Right atrium auricular region (tissue), 2 donors: ENCODE data around the gene UHMK1. TPM values are rescaled to one million over a fixed set of nuclear protein-coding genes. Genes with fewer than 3 reads are reported as not detected.

Experiments used
- DNase-seq: peaks from one replicate; pipeline ENCODE4 v3.0.0-alpha.2; 2019; ENCODE audit warnings: low spot score
- H3K27ac ChIP-seq, 2 donors: fragments of 200-600 bp; sonication (generic); 1 replicate in 1 of 2; 2 replicates in 1 of 2; pipeline ENCODE4 v1.5.1; 2016 to 2019
- H3K27me3 ChIP-seq, 2 donors: fragments of 200-600 bp; sonication (generic); one replicate each; pipeline versions ENCODE4 v1.5.1 to v1.6.0; 2017 to 2019
- H3K36me3 ChIP-seq: fragments of 200-600 bp; sonication (generic); one replicate; pipeline ENCODE4 v1.5.1; 2016
- H3K4me1 ChIP-seq, 2 donors: fragments of 200-600 bp; sonication (generic); one replicate each; pipeline versions ENCODE4 v1.5.1 to v1.6.0; 2017 to 2019
- H3K4me3 ChIP-seq, 2 donors: fragments of 200-600 bp; sonication (generic); 1 replicate in 1 of 2; 2 replicates in 1 of 2; pipeline ENCODE4 v1.5.1; 2017 to 2019; ENCODE audit warnings: mild to moderate bottlenecking in 1 of 2, moderate library complexity in 1 of 2
- H3K9me3 ChIP-seq, 2 donors: fragments of 200-600 bp; sonication (generic); one replicate each; pipeline ENCODE4 v1.5.1; 2019
- CTCF ChIP-seq, 2 donors: fragments of 200-600 bp; sonication (generic); IDR thresholded peaks; one replicate each; pipeline ENCODE4 v1.5.1; 2019; ENCODE audit warnings: antibody characterized with exemption in 2 of 2
- total RNA-seq, 2 donors: library from RNA; depleted of rRNA; stranded (reverse); fragments of >200 nt; gene quantifications; one replicate each; pipeline ENCODE4 v1.1.0, GENCODE V29; 2016

The UHMK1 gene
- total RNA-seq, 2 donors from 2014 or later = 24.3 to 28.6 TPM

- TF ChIP-seq CTCF (IDR thresholded peaks at IDR 0.05) = no peak
- H3K27me3 ChIP-seq = no peaks in the 10 kb centered on the region
- H3K36me3 ChIP-seq = no peaks in the 10 kb centered on the region
- H3K4me3 ChIP-seq = no peak overlapping the region
- H3K9me3 ChIP-seq = no peaks in the 10 kb centered on the region
- H3K27ac ChIP-seq = no peak overlapping the region
- H3K4me1 ChIP-seq = no peaks in the 10 kb centered on the region
- DNase-seq = no peak
These were observed 37.9 kb downstream of the UHMK1 start for GRCh38 chr1:162535501-162535900.

- H3K27ac ChIP-seq = no peak overlapping the region
- H3K4me3 ChIP-seq = no peak overlapping the region
- TF ChIP-seq CTCF (IDR thresholded peaks at IDR 0.05) = no peak
- no peaks in the 10 kb centered on the region for H3K27me3 ChIP-seq
- H3K9me3 ChIP-seq = no peaks in the 10 kb centered on the region
- no peaks in the 10 kb centered on the region for H3K36me3 ChIP-seq
- H3K4me1 ChIP-seq = peaks cover 0 to 1% of the 10 kb centered on the region in 2 donors
- DNase-seq = no peak
These were observed 38.9 kb downstream of the UHMK1 start for GRCh38 chr1:162536511-162536910.

GRCh38 chr1:162537216-162537615 is 39.6 kb downstream of the UHMK1 start:
- no peaks in the 10 kb centered on the region for H3K27me3 ChIP-seq
- no peaks in the 10 kb centered on the region for H3K9me3 ChIP-seq
- H3K4me3 ChIP-seq = no peak overlapping the region
- no peak overlapping the region for H3K27ac ChIP-seq
- H3K36me3 ChIP-seq = no peaks in the 10 kb centered on the region
- no peak for TF ChIP-seq CTCF (IDR thresholded peaks at IDR 0.05)
- no peak for DNase-seq
- peaks cover 0 to 3% of the 10 kb centered on the region in 2 donors for H3K4me1 ChIP-seq

- no peak for DNase-seq
- Histone ChIP-seq H3K27me3 (no peaks in the 10 kb centered on the region), H3K4me1 (peaks cover 0 to 3% of the 10 kb centered on the region in 2 donors), H3K9me3 (peaks cover 0 to 9% of the 10 kb centered on the region in 2 donors), H3K36me3 (no peaks in the 10 kb centered on the region), H3K4me3 (no peak overlapping the region), H3K27ac (no peak overlapping the region)
- no peak for TF ChIP-seq CTCF (IDR thresholded peaks at IDR 0.05)
These were observed 41.3 kb downstream of the UHMK1 start for GRCh38 chr1:162538815-162539431.

- Histone ChIP-seq H3K27ac (peak overlapping the region; percentile 29 to 81), H3K4me3 (no peak overlapping the region)
- peak; percentile 88 for DNase-seq
These were observed 44.1 kb downstream of the UHMK1 start for GRCh38 chr1:162541619-162542141.

More at GRCh38 chr1:162541619-162542141, 44.1 kb downstream of the UHMK1 start:
- H3K27me3 ChIP-seq = no peaks in the 10 kb centered on the region
- H3K9me3 ChIP-seq = peaks cover 0 to 9% of the 10 kb centered on the region in 2 donors
- H3K4me1 ChIP-seq = peaks cover 0 to 3% of the 10 kb centered on the region in 2 donors
- H3K36me3 ChIP-seq = no peaks in the 10 kb centered on the region
- TF ChIP-seq CTCF (IDR thresholded peaks at IDR 0.05) = no peak
